ENCODE results near the gene CHPF.

Gene CHPF

GRCh38 chr2:219501849-219502248 is 41.8 kb downstream of the CHPF start:
- no peak for DNase-seq
- peak overlapping the region; percentile 30 for H3K27ac ChIP-seq
- H3K9me3 ChIP-seq (ENCODE audit: severe bottlenecking): no peaks in the 10 kb centered on the region
- no peaks in the 10 kb centered on the region for H3K27me3 ChIP-seq (ENCODE audit: insufficient read depth, low read depth, severe bottlenecking)
- peaks cover 14% of the 10 kb centered on the region for H3K36me3 ChIP-seq
- no peak overlapping the region for H3K4me3 ChIP-seq (ENCODE audit: low read depth, low read length)
- no peak for TF ChIP-seq CTCF (IDR thresholded peaks at IDR 0.05; ENCODE audit: low read depth, low read length)

DNA sequence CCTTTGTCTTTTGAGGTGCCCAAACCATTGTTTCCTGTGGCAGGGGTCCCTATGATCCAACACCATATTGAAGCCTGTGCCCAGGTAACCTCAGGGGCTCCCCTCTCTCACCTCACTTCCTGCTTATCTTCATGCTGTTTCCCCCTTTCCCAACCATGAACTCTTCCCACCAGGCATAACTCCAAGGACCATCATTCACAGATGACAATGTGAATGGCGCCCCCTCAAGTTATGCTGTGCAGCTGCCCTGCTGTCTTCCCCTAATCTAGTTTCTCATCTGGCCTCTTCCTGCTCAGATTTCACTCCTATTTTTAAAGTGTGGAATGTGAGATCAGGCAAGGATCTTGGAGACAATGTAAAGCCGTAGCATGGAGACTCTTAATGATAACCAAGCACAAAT is 43.5 kb downstream of the CHPF start:
- peak; percentile 38 for DNase-seq
- Histone ChIP-seq H3K36me3 (peaks cover 4% of the 10 kb centered on the region), H3K27me3 (ENCODE audit: insufficient read depth, low read depth, severe bottlenecking) (no peaks in the 10 kb centered on the region), H3K4me3 (ENCODE audit: low read depth, low read length) (no peak overlapping the region), H3K9me3 (ENCODE audit: severe bottlenecking) (no peaks in the 10 kb centered on the region), H3K27ac (peak overlapping the region; percentile 52)
- TF ChIP-seq CTCF (IDR thresholded peaks at IDR 0.05; ENCODE audit: low read depth, low read length): peak; percentile 46

DNA sequence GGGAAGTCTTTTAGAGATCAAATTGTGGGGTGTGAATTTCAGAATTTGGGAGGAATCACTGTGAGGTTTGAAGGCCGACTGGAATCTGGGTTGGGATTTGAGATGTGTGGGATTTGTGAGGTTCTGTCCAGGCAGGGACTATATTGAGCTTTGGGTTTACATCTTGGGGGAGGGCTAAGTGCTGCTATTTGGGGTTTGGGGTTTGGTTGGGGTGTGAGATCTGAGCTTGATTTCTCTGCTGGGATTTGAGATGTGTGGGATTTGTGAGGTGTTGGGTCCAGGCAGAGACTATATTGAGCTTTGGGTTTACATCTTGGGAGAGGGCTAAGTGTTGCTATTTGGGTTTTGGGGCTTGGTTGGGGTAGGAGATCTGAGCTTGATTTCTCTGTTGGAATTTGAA is 44.1 kb downstream of the CHPF start:
- Histone ChIP-seq H3K27me3 (ENCODE audit: insufficient read depth, low read depth, severe bottlenecking) (no peaks in the 10 kb centered on the region), H3K27ac (peak overlapping the region; percentile 75), H3K9me3 (ENCODE audit: severe bottlenecking) (no peaks in the 10 kb centered on the region), H3K36me3 (peaks cover 4% of the 10 kb centered on the region), H3K4me3 (ENCODE audit: low read depth, low read length) (peak overlapping the region; percentile 66)
- no peak for DNase-seq
- TF ChIP-seq CTCF (IDR thresholded peaks at IDR 0.05; ENCODE audit: low read depth, low read length): no peak

DNA sequence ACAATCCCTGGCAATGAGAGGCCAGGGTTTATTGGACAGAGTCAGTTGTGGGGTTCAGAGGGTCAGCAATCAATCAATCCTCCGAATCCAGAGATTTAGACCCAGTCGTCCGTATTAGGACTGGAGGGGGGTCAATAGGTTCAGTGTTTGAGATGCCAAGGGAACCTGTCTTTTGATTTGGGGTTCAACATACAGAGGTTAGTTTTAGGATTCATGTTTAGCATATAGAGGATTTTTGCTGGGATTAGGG is 44.6 kb downstream of the CHPF start:
- no peak for TF ChIP-seq CTCF (IDR thresholded peaks at IDR 0.05; ENCODE audit: low read depth, low read length)
- Histone ChIP-seq H3K4me3 (ENCODE audit: low read depth, low read length) (peak overlapping the region; percentile 66), H3K27me3 (ENCODE audit: insufficient read depth, low read depth, severe bottlenecking) (no peaks in the 10 kb centered on the region), H3K36me3 (no peaks in the 10 kb centered on the region; the same call in 1 of the 2 replicates), H3K27ac (peak overlapping the region; percentile 75), H3K9me3 (ENCODE audit: severe bottlenecking) (no peaks in the 10 kb centered on the region)
- no peak for DNase-seq

GRCh38 chr2:219498280-219499057 is 45.1 kb downstream of the CHPF start, which contains the start of gene GMPPA:
TSS of gene GMPPA (plus strand) at chr2:219498891. CDS start at chr2:219499976, 1,085 bp downstream.
- TF ChIP-seq CTCF (IDR thresholded peaks at IDR 0.05; ENCODE audit: low read depth, low read length): 0 out of 2 replicates have a peak, but pooled peaks have one; percentile 4
- peak within 1 kb of the TSS; percentile 86 for H3K27ac ChIP-seq

More at GRCh38 chr2:219498280-219499057, 45.1 kb downstream of the CHPF start, which contains the start of gene GMPPA:
- Histone ChIP-seq H3K4me3 (ENCODE audit: low read depth, low read length) (peak within 1 kb of the TSS; percentile 66), H3K27me3 (ENCODE audit: insufficient read depth, low read depth, severe bottlenecking) (no peaks in the 10 kb centered on the region), H3K36me3 (no peaks in the 10 kb centered on the region), H3K9me3 (ENCODE audit: severe bottlenecking) (no peaks in the 10 kb centered on the region)
- DNase-seq: peak; percentile 97

Data from WERI-Rb-1 (cell line).